Heart left ventricle (tissue), 13 donors: ENCODE data around the gene CERS3.

ENCODE experiments used
- POLR2A ChIP-seq, 2 donors: fragments of 450-650 bp; IDR thresholded peaks; one replicate each; pipeline ENCODE4 v1.6.1; 2017; ENCODE audit warnings: antibody characterized with exemption in 2 of 2, mild to moderate bottlenecking in 2 of 2, moderate library complexity in 2 of 2
- TF ChIP-seq, protein P1 (sequence below), 12 donors: fragments of 200-600 bp; sonication (generic) in 4 of 12; IDR thresholded peaks; one replicate each; pipeline versions ENCODE4 v1.5.0 to v1.8.0; 2018 to 2022; ENCODE audit warnings: antibody characterized with exemption in 12 of 12, mild to moderate bottlenecking in 5 of 12
- donor health status: ischemic (EF 13 %, LVEDD 7.1; RV severe dilation, severe dysfunction).
- donor health status: DM: no; HTN: yes; CAD: no.
- donor health status: DM: no; HTN: no; CAD: no.
- donor health status: ischemic (EF 25% LVEDD 6.9; RV normal size, moderate dysfunction).
- donor health status: ischemic (EF 25% LVEDD 5.7; RV mildly dilated, moderate dysfunction).
- donor health status: ischemic (EF 35%, LVEDD 5.7; RV mildly dilated, moderate dysfunction).
- donor health status: nonischemic (EF 11% LVEDD 7.7; RV severe dilation, severe dysfunction).
- donor health status: DM: yes; HTN: yes; CAD: no.
- donor health status: PGD.
- donor health status: ischemic (EF 29% LVEDD 5.4; RV normal size, mild dysfunction).
- donor health status: nonischemic (EF 23%, LVEDD 6.1; RV moderate dilation, normal function).

GRCh38 chr15:100429116-100429728 lies 99.5 kb downstream of the CERS3 start:
- TF ChIP-seq, protein P1, sequence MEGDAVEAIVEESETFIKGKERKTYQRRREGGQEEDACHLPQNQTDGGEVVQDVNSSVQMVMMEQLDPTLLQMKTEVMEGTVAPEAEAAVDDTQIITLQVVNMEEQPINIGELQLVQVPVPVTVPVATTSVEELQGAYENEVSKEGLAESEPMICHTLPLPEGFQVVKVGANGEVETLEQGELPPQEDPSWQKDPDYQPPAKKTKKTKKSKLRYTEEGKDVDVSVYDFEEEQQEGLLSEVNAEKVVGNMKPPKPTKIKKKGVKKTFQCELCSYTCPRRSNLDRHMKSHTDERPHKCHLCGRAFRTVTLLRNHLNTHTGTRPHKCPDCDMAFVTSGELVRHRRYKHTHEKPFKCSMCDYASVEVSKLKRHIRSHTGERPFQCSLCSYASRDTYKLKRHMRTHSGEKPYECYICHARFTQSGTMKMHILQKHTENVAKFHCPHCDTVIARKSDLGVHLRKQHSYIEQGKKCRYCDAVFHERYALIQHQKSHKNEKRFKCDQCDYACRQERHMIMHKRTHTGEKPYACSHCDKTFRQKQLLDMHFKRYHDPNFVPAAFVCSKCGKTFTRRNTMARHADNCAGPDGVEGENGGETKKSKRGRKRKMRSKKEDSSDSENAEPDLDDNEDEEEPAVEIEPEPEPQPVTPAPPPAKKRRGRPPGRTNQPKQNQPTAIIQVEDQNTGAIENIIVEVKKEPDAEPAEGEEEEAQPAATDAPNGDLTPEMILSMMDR (IDR thresholded peaks at IDR 0.05), result no peak
- no peak for TF ChIP-seq POLR2A (IDR thresholded peaks at IDR 0.05)
